GM19463 (cell line): ENCODE data around the gene PRAF2.

ENCODE experiments used
- ATAC-seq: cut with Tn5 transposase; IDR thresholded peaks from one replicate; pipeline ENCODE4 v1.9.1; 2021; ENCODE audit warnings: mild to moderate bottlenecking, moderate library complexity; ENCODE audit not compliant: unreplicated experiment

PRAF2 gene, protein sequence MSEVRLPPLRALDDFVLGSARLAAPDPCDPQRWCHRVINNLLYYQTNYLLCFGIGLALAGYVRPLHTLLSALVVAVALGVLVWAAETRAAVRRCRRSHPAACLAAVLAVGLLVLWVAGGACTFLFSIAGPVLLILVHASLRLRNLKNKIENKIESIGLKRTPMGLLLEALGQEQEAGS

GRCh38 chrX:49073601-49074575, at the start of gene PRAF2:
PRAF2 (minus strand) TSS chrX:49074002; CDS start chrX:49073987, 15 bp downstream.
- ATAC-seq, result peak; percentile 89

DNA sequence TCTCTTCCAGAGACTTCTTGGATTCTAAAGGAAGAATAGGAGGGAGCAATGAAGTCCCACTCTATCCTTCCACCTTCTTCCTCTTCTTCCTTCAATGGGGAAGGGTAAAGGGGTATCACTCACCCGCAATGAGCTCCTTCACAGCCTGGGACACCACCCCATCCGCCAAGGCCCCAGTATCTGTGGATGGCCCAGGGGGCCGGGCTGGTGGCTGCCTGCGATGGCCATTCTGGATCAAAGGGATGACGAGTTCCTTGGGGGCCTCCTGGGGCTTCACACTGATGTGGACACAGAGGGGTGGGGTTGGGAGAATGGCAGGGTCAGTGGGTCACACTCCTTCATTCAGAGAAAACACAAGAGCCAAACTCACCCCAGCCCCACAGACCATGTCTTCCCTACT, 48.7 kb upstream of the PRAF2 start:
- ATAC-seq, result no peak

DNA sequence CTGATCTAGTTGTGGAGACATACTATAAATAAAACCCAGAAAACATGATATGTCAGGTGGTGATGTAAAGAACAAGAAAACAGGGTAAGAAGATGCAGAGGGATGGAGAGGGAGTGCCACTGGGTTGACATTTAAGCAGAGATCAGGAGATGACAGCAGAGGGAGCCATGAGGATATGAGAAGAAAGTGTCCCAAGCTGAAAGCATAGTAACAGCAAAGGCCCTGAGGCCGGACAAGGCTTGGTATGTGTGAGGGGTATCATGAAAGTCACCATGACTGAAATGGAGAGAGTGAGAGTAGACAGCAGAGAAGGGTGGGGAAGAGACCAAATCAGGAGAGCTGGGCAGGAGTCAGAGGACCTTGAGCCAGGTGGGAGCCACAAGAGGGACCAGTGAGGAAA, 46.3 kb upstream of the PRAF2 start:
- ATAC-seq, result no peak

- no peak for ATAC-seq
Measured at GRCh38 chrX:49117581-49117980, 43.8 kb upstream of the PRAF2 start.

DNA sequence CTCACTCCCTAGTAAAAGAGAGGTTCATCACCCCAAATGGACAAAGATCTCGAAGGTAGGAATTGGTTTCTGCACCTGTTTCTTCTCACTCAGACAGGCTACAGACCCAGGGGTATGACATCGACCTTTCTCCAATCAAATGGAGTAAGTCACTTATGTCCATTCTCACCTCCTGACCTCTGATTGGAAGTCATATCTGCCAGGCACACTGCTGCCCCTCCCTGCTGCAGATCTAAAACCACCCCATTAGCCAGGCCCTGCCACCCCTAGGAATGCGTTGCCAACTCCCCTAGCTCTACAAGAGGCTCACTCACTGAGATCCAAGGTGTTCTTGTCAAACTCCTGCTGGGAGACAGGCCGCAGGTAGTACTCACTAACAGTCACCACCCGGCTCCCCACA, 42.9 kb upstream of the PRAF2 start:
- no peak for ATAC-seq

DNA sequence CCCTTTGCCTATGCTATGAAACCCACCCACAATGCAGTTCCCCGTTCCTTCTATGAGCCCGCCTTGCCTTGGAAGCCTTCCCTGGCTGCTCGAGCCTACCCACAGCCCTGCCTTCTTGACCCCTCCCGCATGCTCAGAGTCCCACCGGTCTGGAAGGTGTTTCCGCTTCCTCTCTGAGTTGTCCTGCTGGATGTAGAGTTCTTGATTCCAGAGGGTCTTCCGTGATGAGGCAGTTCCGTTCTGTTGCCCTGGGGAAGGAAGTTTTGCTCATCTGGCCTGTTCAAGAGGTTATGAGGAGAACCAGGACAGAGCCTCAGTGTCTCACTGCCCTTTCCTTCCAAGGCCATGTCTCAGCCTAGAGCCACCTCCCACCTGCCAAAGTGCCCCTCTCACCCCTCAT, 42.3 kb upstream of the PRAF2 start:
- no peak for ATAC-seq

DNA sequence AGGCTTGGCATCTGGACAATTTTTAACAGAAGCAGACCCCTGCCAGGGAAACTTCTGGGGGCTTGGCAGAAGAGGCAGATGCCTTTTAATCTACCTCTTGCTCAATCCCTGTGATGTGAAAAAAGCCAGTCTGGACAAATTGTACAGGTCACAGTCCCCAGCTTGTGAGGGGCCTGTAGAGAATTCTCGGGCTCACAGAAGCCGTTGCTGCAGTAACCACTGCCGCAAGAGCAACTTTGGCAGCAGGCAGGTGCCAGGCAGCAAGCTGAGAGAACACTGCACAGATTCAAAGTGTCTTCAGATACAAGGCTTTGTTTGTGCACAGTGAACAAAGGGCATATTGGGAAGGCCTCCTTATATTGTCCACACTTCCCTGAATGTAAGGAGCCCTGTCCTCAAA, 38.0 kb upstream of the PRAF2 start:
- ATAC-seq, result no peak

DNA sequence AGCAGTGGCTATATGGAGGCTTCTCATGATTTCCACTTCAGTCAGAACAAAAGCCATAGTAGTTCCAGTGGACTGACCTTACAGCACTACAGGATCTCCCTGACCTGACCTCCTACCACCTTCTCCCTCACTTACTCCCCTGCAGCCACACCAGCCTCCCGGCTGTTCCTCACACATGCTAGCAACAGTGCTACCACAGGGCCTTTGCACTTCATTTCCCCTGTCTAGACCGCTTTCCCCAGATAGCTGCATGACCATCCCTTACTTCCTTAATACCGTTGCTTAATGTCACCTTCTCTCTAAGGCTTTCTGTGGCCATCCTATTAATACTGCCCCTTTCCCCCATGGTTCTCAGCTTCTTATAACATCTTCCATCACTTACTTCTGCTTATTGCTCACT, 36.6 kb upstream of the PRAF2 start:
- no peak for ATAC-seq

GRCh38 chrX:49108641-49109040, 34.8 kb upstream of the PRAF2 start:
- no peak for ATAC-seq

DNA sequence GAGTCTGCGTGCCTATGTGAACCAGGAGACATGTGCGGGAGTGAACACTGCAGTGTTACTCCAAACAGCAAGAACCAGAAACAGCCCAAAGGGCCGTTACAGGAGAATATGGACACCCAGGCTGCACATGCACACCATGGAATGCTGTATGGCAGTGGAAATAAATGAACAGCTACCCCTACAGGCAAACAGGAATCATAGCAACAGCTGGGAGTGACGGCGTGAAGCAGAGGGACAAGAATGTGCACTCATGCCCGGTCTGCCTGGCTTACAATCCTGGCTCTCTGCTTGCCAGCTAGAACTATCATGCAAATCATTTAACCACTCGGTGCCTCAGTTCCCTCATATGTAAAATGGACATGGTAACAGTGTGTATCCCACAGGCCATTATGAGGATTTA, 33.1 kb upstream of the PRAF2 start:
- ATAC-seq, result no peak

DNA sequence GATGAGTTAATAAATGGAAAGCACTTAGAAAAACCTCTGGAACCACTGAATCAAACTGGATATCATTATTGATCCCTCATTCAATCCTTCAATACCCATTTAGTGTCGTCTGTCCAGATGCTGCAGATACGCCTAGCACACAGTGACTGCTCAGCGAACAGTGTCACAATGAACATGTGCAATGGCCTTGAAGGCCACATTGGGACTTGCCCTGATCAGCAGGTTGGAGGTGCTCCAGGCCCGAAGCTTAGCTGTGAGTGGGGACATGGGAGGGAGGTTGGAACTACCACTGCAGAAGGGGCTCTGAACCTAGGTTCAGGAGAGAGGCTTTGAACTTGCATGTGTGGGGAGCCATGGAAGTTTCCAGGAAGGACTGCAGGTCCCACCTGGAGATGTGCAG, 32.5 kb upstream of the PRAF2 start:
- ATAC-seq, result no peak

GRCh38 chrX:49103637-49104036, 29.8 kb upstream of the PRAF2 start:
- no peak for ATAC-seq

DNA sequence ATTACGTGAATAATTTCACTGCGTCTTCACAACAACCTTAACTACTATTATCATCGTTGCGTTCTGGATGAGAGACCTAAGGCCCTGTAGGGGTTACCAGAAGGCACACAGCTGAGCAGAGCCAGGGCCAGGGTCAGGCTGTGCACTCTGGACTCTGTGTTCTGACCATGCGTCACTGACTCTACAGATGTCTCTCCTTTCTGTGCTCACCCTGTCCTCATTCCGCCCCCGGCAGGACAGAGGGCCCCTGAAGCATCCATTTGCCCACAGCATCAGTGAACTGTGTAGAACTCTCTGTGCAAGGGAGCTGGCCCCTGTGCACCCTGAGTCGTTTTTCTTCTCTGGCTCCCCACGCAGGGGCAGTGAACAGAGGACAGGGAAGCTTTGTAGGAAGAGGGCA, 28.4 kb upstream of the PRAF2 start:
- ATAC-seq, result no peak

GRCh38 chrX:49101629-49101984, 27.8 kb upstream of the PRAF2 start:
- ATAC-seq, result no peak

GRCh38 chrX:49100704-49101628, 27.2 kb upstream of the PRAF2 start:
- peak; percentile 92 for ATAC-seq

- ATAC-seq, result no peak
Measured at GRCh38 chrX:49096419-49096818, 22.6 kb upstream of the PRAF2 start.

DNA sequence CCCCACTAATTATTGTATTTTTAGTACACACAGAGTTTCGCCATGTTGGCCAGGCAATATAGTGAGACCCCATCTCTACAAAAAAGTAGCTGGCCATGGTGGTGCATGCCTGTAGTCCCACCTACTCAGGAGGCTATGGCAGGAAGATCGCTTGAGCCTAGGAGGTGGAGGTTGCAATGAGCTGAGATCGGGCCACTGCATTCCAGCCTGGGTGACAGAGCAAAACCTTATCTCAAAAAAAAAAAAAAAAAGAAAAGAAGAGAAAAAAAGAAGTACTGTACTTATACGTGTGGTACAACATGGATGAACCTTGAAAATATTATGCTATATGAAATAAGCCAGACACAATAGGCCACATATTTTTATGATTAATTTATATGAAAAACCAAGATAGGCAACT, 15.8 kb upstream of the PRAF2 start:
- no peak for ATAC-seq

DNA sequence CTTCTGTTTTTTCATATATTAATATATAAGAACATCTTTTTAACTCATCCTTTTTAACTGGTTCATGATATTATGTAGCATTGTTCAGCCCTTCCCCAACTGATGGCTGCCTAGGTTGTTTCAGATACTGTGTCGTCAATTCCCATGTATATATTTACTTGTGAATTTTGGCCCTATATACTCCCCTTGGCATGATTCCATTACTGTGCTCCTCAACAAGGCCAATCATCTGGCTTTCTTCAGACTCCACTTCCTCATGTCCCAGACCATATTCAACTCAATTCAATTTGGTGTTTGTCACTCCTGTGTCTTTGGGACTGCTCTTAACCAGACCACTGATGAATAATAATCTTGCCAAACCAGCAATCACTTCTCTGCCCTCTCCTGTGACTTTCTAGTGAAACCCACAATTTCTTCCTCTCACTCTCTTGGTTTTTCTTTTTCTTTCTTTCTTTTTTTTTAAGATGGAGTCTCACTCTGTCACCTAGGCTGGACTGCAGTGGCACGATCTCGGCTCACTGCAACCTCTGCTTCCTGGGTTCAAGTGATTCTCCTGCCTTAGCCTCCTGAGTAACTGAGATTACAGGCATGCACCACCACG, 8.6 kb upstream of the PRAF2 start:
- no peak for ATAC-seq

- ATAC-seq, result peak; percentile 75
Measured at GRCh38 chrX:49079489-49080428, 6.0 kb upstream of the PRAF2 start, which contains the start of gene WDR45. WDR45 (minus strand) TSS chrX:49079887; CDS start chrX:49078095, 1,792 bp downstream.

- no peak for ATAC-seq
Measured at GRCh38 chrX:49077941-49078340, 4.1 kb upstream of the PRAF2 start.
